ENCODE measurements around the gene HEPACAM.

DNA sequence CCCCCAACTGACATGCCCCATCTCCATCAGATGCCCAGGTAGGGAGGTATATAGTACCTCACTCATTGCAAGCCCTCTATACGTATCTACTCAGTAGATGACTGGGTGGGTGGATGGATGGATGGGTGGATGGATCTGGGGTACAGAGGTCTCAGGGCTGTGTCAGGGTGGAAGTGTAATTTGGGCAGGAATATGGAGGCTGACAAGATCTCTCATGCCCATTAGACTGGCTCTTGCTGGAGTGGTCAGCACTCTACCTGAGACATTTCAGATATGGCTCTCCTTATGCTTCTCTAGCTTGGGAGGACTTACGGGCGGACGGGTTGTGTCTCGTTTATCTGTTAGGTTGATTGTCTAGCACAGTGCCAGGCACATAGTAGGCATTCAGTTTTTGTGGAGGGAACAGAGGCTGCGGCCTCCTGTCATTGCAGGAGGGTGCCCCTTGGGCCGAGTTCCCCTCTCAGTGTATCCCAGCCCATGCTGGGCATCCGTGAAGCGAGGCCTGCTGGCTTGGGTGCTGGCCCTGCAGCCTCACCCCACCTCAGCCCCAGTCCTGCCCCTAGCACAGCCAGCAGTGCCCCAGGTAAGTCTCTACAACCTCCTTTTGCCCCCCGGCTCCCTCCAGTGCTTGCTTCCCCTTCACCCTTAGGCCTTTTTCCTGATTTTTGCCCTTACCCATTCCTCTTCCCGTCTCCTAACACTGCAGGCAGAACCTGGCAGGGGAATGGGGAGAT is 56.9 kb downstream of the HEPACAM start:
- TF ChIP-seq, protein P1, sequence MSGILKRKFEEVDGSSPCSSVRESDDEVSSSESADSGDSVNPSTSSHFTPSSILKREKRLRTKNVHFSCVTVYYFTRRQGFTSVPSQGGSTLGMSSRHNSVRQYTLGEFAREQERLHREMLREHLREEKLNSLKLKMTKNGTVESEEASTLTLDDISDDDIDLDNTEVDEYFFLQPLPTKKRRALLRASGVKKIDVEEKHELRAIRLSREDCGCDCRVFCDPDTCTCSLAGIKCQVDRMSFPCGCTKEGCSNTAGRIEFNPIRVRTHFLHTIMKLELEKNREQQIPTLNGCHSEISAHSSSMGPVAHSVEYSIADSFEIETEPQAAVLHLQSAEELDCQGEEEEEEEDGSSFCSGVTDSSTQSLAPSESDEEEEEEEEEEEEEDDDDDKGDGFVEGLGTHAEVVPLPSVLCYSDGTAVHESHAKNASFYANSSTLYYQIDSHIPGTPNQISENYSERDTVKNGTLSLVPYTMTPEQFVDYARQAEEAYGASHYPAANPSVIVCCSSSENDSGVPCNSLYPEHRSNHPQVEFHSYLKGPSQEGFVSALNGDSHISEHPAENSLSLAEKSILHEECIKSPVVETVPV (CRISPR knock-in tag; IDR thresholded peaks at IDR 0.05), result no peak
- no peak for TF ChIP-seq ISL1 (CRISPR knock-in tag; IDR thresholded peaks at IDR 0.05)
- TF ChIP-seq OSR1 (CRISPR knock-in tag; IDR thresholded peaks at IDR 0.05), result no peak
- TF ChIP-seq ARNTL (CRISPR knock-in tag; IDR thresholded peaks at IDR 0.05; ENCODE audit: borderline replicate concordance, low read depth), result no peak
- TF ChIP-seq CSDC2 (CRISPR knock-in tag; IDR thresholded peaks at IDR 0.05), result no peak
